Measurements from ENCODE around the gene KRTAP16-1. TPM values are rescaled to one million over a fixed set of nuclear protein-coding genes. Genes with fewer than 3 reads are reported as not detected.

Gene KRTAP16-1
- total RNA-seq, 3 donors from 2014 or later (not counting 1 experiment from before 2014, with no cell fraction given): 0.16 to 0.23 (median 0.23) TPM

GRCh38 chr17:41324180-41325075, 15.3 kb upstream of the KRTAP16-1 start:
- no peak overlapping the region for H3K4me3 Mint-ChIP-seq
- no peak for TF ChIP-seq CTCF (IDR thresholded peaks at IDR 0.05)

GRCh38 chr17:41322903-41323895, 14.1 kb upstream of the KRTAP16-1 start:
- H3K27me3 ChIP-seq (ENCODE audit: control insufficient read depth, insufficient read depth, low read length): no peaks in the 10 kb centered on the region
- DNase-seq (no peak), ATAC-seq (no peak)
- WGBS (ENCODE audit: insufficient coverage): 88% methylated on average over 10 of the region's 11 CpGs
- no peaks in the 10 kb centered on the region for H3K9me3 ChIP-seq (ENCODE audit: control insufficient read depth, insufficient read depth, low read length)
- H3K4me1 ChIP-seq (ENCODE audit: control insufficient read depth, insufficient read depth, low read length): peaks cover 30% of the 10 kb centered on the region
- no peak overlapping the region for H3K4me3 ChIP-seq (ENCODE audit: low read length)
- no peak overlapping the region for H3K4me3 Mint-ChIP-seq
- H3K4me1 Mint-ChIP-seq: no peaks in the 10 kb centered on the region
- H3K36me3 Mint-ChIP-seq: no peaks in the 10 kb centered on the region
- H3K27ac ChIP-seq (ENCODE audit: low read length): no peak overlapping the region
- H3K9me3 Mint-ChIP-seq: peaks cover 0 to 3% of the 10 kb centered on the region in 2 donors
- no peaks in the 10 kb centered on the region for H3K36me3 ChIP-seq (ENCODE audit: control insufficient read depth, insufficient read depth, low read length)
- TF ChIP-seq CTCF (IDR thresholded peaks at IDR 0.05): no peak
- peaks cover 0 to 3% of the 10 kb centered on the region in 2 donors for H3K27me3 Mint-ChIP-seq (ENCODE audit: low read depth in 2 of 2)
- intact Hi-C loops (cut with micrococcal nuclease): loop anchor here (10.0 kb wide), 2 partner anchors 418 to 518 kb away; no protein-coding TSS in a partner anchor
- H3K27ac Mint-ChIP-seq: no peak overlapping the region

More at GRCh38 chr17:41324180-41325075, 15.3 kb upstream of the KRTAP16-1 start:
- peak in 1 of 2 donors; percentile 55 for DNase-seq
- peaks cover 0 to 2% of the 10 kb centered on the region in 2 donors for H3K9me3 Mint-ChIP-seq
- H3K36me3 Mint-ChIP-seq: no peaks in the 10 kb centered on the region
- intact Hi-C loops (cut with micrococcal nuclease): loop anchor here (10.0 kb wide), 2 partner anchors 420 to 520 kb away; no protein-coding TSS in a partner anchor
- Histone ChIP-seq H3K36me3 (ENCODE audit: control insufficient read depth, insufficient read depth, low read length) (no peaks in the 10 kb centered on the region), H3K4me3 (ENCODE audit: low read length) (no peak overlapping the region), H3K27ac (ENCODE audit: low read length) (no peak overlapping the region), H3K9me3 (ENCODE audit: control insufficient read depth, insufficient read depth, low read length) (no peaks in the 10 kb centered on the region), H3K4me1 (ENCODE audit: control insufficient read depth, insufficient read depth, low read length) (peaks cover 32% of the 10 kb centered on the region), H3K27me3 (ENCODE audit: control insufficient read depth, insufficient read depth, low read length) (no peaks in the 10 kb centered on the region)
- WGBS (ENCODE audit: insufficient coverage): 78% methylated on average over 16 of the region's 16 CpGs
- ATAC-seq: no peak
- peak overlapping the region in 1 of 2 donors; percentile 47 for H3K27ac Mint-ChIP-seq
- peaks cover 0 to 3% of the 10 kb centered on the region in 2 donors for H3K27me3 Mint-ChIP-seq (ENCODE audit: low read depth in 2 of 2)
- no peaks in the 10 kb centered on the region for H3K4me1 Mint-ChIP-seq

GRCh38 chr17:41322094-41322902, 13.2 kb upstream of the KRTAP16-1 start:
- H3K4me3 ChIP-seq (ENCODE audit: low read length): no peak overlapping the region
- whole genome bisulfite sequencing (ENCODE audit: insufficient coverage): 36% methylated on average over 4 of the region's 5 CpGs
- DNase-seq: peak in 1 of 2 donors; percentile 75
- peak; percentile 51 to 76 (median 64) for ATAC-seq
- no peaks in the 10 kb centered on the region for H3K27me3 ChIP-seq (ENCODE audit: control insufficient read depth, insufficient read depth, low read length)
- Mint-ChIP-seq H3K36me3 (no peaks in the 10 kb centered on the region), H3K4me1 (no peaks in the 10 kb centered on the region), H3K27me3 (ENCODE audit: low read depth in 2 of 2) (peaks cover 0 to 5% of the 10 kb centered on the region in 2 donors), H3K27ac (no peak overlapping the region), H3K4me3 (no peak overlapping the region), H3K9me3 (peaks cover 0 to 3% of the 10 kb centered on the region in 2 donors)
- H3K36me3 ChIP-seq (ENCODE audit: control insufficient read depth, insufficient read depth, low read length): no peaks in the 10 kb centered on the region
- TF ChIP-seq CTCF (IDR thresholded peaks at IDR 0.05): peak; percentile 75
- intact Hi-C loops (cut with micrococcal nuclease): loop anchor here (10.0 kb wide), 2 partner anchors 417 to 517 kb away; no protein-coding TSS in a partner anchor
- no peaks in the 10 kb centered on the region for H3K9me3 ChIP-seq (ENCODE audit: control insufficient read depth, insufficient read depth, low read length)
- no peak overlapping the region for H3K27ac ChIP-seq (ENCODE audit: low read length)
- H3K4me1 ChIP-seq (ENCODE audit: control insufficient read depth, insufficient read depth, low read length): peaks cover 21% of the 10 kb centered on the region
